ENCODE results near the gene ATXN1.

The ATXN1 gene

DNA sequence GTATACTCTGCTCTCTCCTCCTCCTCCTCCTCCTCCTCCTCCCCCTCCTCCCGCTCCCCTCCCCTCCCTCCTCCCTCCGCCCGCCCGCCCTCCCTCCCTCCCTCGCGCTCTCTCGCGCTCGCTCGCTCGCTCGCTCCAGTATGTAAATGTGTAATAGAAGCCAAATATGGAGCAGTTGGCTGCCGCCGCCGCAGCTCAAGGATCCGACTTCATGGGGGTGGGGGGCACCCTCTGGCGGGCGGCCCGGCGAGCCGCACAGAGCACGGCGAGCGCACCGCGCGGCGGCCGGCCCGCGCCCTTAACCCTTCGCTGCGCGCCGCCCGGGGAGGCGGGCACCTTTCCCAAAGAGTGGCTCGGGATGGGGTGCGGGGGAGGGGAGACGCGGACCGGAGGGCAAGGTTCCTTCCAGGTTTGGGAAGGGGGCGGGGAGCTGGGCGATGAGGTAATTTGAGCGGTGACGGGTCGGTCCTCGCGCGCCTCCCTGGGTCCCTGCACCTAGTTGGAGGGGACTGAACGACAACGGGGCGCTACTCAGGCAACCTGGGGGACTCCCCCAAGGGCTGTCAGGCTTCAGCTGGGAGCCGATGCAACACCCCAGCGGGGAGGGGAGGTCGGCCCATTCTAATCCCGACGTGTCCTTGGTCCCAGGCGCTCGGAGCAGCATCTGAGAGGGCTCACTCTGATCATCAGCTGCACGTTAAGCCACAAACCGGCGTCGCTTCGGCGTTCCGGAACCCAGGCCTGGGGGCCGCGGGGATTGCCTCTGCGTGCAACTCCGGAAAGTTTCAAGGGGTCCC lies 409 bp upstream of the ATXN1 start:
- peak; percentile 91 for DNase-seq

GRCh38 chr6:16759646-16760515 lies 1.4 kb downstream of the ATXN1 start:
- peak; percentile 83 for DNase-seq

- DNase-seq: no peak
These were observed 2.0 kb downstream of the ATXN1 start for GRCh38 chr6:16759181-16759645.

DNA sequence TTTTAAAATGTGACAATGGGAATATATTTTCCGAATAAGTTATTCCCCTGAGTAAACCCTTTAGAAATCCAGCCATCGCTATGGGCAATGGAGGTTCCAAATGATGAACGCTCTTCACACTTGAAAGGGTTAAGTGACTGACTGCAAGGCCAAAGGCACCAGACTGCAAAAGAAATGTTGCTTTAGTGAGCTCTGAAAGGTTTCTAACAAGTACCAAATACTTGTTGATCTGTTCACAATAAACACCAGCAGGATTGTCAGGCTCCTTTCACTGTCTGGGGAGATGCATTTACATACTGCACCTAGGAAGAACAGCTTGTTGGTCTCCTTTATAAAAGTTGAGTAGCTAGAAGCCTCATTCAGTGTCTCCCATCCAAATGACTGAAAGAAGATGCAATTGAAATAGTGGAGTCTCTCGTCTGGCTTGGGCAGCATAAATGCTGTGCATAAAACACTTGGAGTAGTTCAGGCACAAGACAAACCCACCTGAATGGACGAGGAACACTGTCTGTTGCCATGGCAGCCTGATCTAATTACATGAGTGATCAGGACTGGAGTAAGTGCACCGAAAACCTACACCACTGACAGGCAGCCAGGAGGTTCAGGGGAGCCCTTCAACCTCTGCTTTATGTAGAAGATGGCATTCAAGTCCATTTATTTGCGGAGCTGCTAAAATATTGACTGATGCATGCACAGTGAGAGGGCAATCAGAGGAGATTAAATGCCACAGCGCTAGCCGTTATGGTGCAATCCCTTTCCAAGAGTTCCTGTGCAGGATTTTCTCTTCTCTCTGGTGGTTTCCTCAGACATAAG lies 2.9 kb downstream of the ATXN1 start:
- peak; percentile 47 for DNase-seq

GRCh38 chr6:16757332-16757731 lies 3.9 kb downstream of the ATXN1 start:
- no peak for DNase-seq

DNA sequence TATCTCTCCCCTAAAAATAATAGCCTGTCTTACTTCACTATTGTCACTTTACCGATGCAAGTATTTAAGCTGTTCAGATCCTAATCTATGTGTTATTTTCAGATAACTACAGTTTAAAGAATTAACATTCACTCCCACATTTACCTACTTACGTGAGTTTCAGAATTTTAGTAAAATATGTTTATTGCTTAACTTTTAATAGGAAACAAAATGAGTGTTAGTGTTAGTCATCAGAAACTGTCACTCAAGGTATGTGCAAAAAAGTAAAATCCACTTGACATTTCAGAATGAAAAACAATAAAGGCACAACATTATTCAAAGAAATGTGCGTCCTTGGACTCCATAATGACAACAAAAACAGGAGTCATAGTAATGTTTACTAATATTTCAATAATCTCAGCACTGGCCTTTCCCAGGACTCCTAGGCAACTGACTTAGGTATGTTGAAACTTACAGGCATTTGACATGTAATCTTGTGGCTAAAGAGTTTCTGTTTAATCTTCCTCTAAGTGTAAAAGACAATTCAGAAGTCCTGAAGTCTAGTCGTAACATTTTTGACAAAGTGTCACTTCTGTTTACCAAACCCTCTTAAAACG lies 4.5 kb downstream of the ATXN1 start:
- no peak for DNase-seq

GRCh38 chr6:16755544-16755943 lies 5.7 kb downstream of the ATXN1 start:
- DNase-seq: no peak

- no peak for DNase-seq
These were observed 6.4 kb downstream of the ATXN1 start for GRCh38 chr6:16754876-16755275.

DNA sequence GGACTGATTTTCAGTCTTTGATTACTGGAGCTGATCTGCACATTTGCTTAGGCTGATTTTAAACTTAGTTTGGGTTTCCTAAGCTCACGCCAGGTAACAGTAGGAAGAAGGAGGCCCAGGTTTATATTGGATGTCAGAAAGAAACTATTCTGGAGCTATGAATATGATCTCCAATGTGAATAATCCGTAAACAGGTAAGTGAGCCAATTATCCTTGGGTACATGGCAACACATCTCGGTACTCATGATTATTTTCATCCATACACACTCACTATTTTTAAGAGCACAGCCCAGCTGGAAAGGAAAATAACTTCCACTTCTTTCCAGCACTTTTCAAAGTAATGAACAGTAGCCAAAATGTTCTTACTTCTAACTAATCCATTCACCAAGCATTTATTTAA lies 7.0 kb downstream of the ATXN1 start:
- no peak for DNase-seq

- DNase-seq: no peak
These were observed 7.9 kb downstream of the ATXN1 start for GRCh38 chr6:16753341-16753740.

- no peak for DNase-seq
These were observed 8.9 kb downstream of the ATXN1 start for GRCh38 chr6:16752206-16752866.

GRCh38 chr6:16751251-16751946 lies 9.9 kb downstream of the ATXN1 start:
- DNase-seq: no peak

DNA sequence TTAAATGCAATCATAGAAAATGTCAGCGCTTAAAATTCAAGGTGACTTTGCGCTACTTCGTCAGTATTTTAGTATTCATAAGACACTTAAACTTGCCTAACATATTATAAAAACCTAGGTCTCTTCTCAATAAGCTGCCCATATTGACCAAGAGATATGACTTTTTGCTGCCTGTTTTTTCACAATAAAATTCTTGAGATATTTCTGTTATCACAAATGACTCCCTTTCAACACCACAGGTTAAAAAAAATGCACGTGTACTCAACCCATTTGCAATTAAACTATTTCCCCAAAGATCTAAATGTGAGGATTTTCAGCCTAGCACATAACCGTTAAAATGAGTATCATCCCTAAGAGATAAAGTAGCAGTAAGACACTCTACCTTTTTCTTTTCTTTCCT lies 10.7 kb downstream of the ATXN1 start:
- DNase-seq: no peak

- DNase-seq: no peak
These were observed 11.5 kb downstream of the ATXN1 start for GRCh38 chr6:16749516-16750485.

DNA sequence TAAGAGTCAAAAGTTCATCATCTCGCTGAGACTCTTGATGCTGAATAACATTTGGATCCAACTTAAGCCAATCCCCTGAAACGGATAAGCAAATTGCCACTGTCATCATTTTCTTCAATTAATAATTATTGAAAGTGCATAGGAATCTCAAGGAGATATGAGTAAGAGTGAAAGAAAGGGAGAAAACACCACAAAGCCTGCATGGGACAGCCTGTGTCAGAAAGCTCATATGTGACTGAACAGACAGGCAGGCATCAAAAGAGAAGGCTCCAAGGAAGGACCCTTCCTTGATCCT lies 13.3 kb downstream of the ATXN1 start:
- DNase-seq: no peak

GRCh38 chr6:16747232-16748024 lies 13.8 kb downstream of the ATXN1 start:
- no peak for DNase-seq

- no peak for DNase-seq
These were observed 14.4 kb downstream of the ATXN1 start for GRCh38 chr6:16746812-16747211.

- no peak for DNase-seq
These were observed 14.9 kb downstream of the ATXN1 start for GRCh38 chr6:16746401-16746800.

GRCh38 chr6:16743664-16744210 lies 17.5 kb downstream of the ATXN1 start:
- DNase-seq: no peak

All from CD4-positive, alpha-beta T cell treated with Interleukin-21 for 1 hour (primary cell).